Cortex of kidney (tissue), 1 donor: ENCODE results near the gene NDNF.

Source experiments
- DNase-seq: peaks from one replicate; lab custom pipeline; 2025; lab: John Stamatoyannopoulos, UW

NDNF gene

GRCh38 chr4:121070696-121071639 is 1.4 kb downstream of the NDNF start:
- no peak for DNase-seq

GRCh38 chr4:121070274-121070673 is 2.1 kb downstream of the NDNF start:
- no peak for DNase-seq

GRCh38 chr4:121069430-121069829 is 2.9 kb downstream of the NDNF start:
- DNase-seq, result no peak

GRCh38 chr4:121064482-121064881 is 7.9 kb downstream of the NDNF start:
- no peak for DNase-seq

GRCh38 chr4:121062521-121062920 is 9.8 kb downstream of the NDNF start:
- no peak for DNase-seq

GRCh38 chr4:121061861-121062260 is 10.5 kb downstream of the NDNF start:
- no peak for DNase-seq

GRCh38 chr4:121061215-121061614 is 11.1 kb downstream of the NDNF start:
- DNase-seq, result no peak

- DNase-seq, result no peak
Observed at GRCh38 chr4:121057466-121057922, 14.8 kb downstream of the NDNF start.

GRCh38 chr4:121056066-121056465 is 16.3 kb downstream of the NDNF start:
- no peak for DNase-seq

GRCh38 chr4:121054373-121054772 is 18.0 kb downstream of the NDNF start:
- no peak for DNase-seq

GRCh38 chr4:121053601-121054143 is 18.7 kb downstream of the NDNF start:
- no peak for DNase-seq

- no peak for DNase-seq
Observed at GRCh38 chr4:121050300-121050699, 22.0 kb downstream of the NDNF start.

- DNase-seq, result no peak
Observed at GRCh38 chr4:121049072-121049599, 23.2 kb downstream of the NDNF start.

GRCh38 chr4:121048165-121048564 is 24.2 kb downstream of the NDNF start:
- DNase-seq, result no peak

- no peak for DNase-seq
Observed at GRCh38 chr4:121041307-121042090, 30.8 kb downstream of the NDNF start.

GRCh38 chr4:121034017-121034416 is 38.3 kb downstream of the NDNF start:
- no peak for DNase-seq

- DNase-seq, result no peak
Observed at GRCh38 chr4:121030711-121031110, 41.6 kb downstream of the NDNF start.

GRCh38 chr4:121030131-121030530 is 42.2 kb downstream of the NDNF start:
- DNase-seq, result no peak

GRCh38 chr4:121026034-121026433 is 46.3 kb downstream of the NDNF start:
- DNase-seq, result no peak

- DNase-seq, result no peak
Observed at GRCh38 chr4:121025540-121025939, 46.8 kb downstream of the NDNF start.

GRCh38 chr4:121018543-121018942 is 53.8 kb downstream of the NDNF start:
- DNase-seq, result no peak

GRCh38 chr4:121016611-121017010 is 55.7 kb downstream of the NDNF start:
- DNase-seq, result no peak
